ENCODE data around the gene RCC2.

The RCC2 gene

DNA sequence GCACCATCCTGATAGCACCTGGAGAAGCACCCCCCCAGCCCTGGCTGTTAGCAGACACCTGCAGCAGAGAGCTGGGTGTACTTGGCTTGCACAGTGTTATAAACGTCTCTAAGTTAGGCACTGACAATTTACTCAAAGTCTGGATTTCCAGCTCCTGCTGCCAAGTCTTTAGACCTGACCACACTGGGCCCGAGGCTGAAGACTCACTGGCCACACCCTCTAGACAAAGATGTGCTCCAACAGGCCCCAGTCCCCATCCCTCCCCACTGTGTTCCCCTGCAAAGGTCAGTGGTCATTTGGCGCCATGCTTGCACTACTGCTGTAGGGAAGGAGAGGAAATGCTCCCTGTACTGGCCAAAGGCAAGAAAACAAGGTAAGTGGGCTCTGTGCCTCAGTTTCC lies 36.4 kb downstream of the RCC2 start:
- TF ChIP-seq, protein P1, sequence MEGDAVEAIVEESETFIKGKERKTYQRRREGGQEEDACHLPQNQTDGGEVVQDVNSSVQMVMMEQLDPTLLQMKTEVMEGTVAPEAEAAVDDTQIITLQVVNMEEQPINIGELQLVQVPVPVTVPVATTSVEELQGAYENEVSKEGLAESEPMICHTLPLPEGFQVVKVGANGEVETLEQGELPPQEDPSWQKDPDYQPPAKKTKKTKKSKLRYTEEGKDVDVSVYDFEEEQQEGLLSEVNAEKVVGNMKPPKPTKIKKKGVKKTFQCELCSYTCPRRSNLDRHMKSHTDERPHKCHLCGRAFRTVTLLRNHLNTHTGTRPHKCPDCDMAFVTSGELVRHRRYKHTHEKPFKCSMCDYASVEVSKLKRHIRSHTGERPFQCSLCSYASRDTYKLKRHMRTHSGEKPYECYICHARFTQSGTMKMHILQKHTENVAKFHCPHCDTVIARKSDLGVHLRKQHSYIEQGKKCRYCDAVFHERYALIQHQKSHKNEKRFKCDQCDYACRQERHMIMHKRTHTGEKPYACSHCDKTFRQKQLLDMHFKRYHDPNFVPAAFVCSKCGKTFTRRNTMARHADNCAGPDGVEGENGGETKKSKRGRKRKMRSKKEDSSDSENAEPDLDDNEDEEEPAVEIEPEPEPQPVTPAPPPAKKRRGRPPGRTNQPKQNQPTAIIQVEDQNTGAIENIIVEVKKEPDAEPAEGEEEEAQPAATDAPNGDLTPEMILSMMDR (IDR thresholded peaks at IDR 0.05; ENCODE audit: extremely low read depth, missing control alignments), result no peak
- no peak for DNase-seq (ENCODE audit: low spot score)

DNA sequence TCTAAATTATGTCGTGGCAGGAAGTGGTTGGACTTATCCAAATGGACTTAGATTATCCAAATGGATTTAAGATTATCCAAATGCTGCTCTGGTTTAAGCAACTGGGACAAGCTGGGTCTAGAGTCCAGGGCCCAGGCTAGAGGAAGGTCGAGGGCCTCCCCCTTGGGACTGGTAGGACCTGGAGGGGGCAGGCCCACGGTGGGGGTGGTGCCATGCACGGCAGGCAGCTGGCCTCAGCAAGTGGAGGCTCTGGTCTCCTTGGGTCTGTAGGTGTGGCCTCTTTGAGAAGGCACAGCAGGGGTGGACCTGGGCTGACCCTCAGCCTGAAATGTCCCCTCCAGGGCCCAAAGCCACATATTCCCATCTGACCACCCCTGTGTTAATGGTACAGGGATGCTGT lies 37.6 kb downstream of the RCC2 start:
- TF ChIP-seq, protein P1 (IDR thresholded peaks at IDR 0.05; ENCODE audit: extremely low read depth, missing control alignments), result no peak
- no peak for DNase-seq (ENCODE audit: low spot score)

DNA sequence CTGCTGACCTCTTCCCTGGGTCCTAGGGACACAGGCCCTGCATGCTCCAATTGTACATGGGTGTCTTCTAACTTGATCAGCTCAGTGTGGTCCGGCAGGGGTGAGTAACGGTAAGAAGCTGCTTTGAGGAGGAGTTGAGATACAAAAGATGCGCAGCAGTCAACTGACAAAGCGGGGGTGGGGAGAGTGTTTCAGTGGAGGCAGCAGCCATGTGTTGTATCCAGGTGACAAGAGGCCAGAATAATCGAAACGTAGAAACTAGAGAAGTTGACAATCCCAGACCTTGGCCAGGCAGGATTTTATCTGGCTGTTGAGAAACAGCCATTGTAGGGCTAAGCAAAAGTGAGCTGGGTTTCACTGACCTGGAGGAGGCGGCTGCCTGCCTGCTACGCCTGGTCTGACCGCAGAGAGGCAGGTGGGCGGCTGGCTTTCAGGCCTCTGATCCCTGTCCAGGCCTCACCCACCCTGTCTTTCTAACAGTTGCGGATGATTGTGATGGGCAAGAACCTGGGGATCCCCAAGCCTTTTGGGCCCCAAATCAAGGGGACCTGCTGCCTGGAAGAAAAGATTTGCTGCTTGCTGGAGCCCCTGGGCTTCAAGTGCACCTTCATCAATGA lies 38.6 kb downstream of the RCC2 start:
- DNase-seq (ENCODE audit: low spot score), result no peak
- TF ChIP-seq, protein P1 (IDR thresholded peaks at IDR 0.05; ENCODE audit: extremely low read depth, missing control alignments), result no peak

DNA sequence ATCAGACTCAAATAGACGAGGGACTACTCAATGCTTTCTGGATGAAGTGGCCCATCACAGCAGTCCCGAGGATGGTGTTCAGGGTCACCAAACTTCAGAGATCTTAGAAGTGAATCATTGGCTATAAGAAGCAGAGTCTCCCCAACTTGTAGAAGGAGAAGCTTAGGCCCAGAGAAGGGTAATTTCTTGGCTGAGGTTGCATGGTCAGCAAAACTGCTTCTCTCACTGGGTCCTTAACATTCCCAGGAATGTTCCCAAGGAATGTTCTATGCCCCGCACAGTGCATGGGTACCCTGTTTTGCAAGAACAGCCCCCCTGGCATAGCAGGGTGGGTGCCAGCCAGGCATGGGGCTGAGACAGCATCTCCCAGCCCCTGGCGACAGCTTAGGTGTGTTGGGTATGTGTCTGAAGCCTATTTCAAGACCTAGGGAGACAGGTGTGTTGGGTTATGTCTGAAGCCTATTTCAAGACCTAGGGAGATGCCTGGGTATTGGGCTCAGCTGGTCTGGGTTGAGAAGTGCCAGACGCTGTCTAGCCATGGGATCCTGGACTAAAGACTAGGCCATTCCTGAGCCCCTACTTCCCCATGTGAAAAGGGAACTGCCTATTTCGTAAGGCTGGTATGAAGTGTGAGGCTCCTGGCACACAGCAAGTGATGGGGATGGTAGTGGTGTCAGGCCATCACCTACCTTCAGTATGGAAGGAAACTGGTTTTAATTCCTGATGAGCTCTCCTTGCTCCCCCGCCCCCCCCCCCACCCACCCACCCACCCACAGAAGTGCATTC lies 41.4 kb downstream of the RCC2 start:
- TF ChIP-seq, protein P1 (IDR thresholded peaks at IDR 0.05; ENCODE audit: extremely low read depth, missing control alignments), result no peak
- no peak for DNase-seq (ENCODE audit: low spot score)

DNA sequence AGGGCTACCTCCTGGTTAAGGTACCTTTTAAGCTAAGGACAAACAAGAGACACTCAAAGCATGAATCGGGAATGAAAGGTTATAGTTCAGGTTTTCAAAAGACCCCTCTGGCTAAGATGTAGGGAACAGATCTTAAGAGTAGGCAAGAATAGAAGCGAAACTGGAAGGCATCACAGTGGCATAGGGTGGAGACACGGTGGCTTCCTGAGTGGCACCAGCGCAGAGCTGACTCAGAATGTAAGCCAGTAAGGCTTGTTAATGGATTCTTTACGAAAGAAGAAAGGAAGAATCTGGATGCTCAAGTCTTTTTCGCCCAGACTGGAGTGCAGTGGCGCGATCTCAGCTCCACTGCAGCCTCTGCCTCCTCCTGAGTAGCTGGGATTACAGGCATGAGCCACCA lies 46.2 kb downstream of the RCC2 start:
- DNase-seq (ENCODE audit: low spot score), result no peak
- TF ChIP-seq, protein P1 (IDR thresholded peaks at IDR 0.05; ENCODE audit: extremely low read depth, missing control alignments), result no peak

DNA sequence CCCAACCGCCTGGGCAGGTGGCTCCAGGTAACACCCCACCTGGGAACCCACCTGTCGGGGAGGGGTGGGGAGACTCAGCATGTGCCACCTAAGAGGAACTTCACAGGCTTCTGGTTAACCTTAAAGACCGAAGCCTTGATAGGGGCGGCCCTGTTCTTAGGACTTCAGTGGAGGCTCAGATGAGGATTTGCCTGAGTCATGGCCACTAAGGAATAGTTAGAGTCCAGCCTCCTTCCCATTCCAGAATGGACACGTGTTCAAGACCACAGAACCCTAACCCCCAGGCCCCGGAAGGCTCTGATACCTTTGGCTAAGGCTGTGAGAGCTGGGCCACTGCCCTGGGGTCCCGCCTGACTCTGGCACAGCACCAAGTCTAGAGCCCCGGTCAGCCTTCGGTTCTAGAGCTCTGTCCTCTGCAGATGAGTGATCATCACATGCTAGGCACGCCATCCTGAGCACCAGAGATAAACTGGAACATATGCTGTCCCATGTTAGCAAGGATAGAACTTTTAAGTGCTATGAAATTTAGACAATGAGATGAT lies 47.2 kb downstream of the RCC2 start:
- DNase-seq (ENCODE audit: low spot score), result no peak
- TF ChIP-seq, protein P1 (IDR thresholded peaks at IDR 0.05; ENCODE audit: extremely low read depth, missing control alignments), result no peak

DNA sequence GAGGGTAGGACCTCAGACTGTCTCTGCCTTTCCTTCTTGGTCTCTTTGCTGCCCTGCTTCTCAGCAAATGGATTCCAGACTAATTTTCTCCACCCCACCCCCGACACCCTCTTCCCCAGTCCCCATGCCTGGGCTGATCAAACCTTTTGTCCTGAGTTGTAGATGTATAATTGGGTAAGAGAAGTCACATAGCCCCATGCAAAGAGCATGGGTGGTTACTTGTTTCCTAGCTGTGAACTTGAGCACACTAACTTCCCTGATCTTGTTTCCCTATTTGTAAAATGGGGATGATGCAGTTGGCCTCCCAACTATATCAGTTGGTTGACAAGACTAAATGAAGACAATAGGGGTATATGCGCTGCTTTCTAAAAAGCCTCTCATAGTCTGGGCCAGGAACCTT lies 58.3 kb downstream of the RCC2 start:
- TF ChIP-seq, protein P1 (IDR thresholded peaks at IDR 0.05; ENCODE audit: extremely low read depth, missing control alignments), result no peak
- no peak for DNase-seq (ENCODE audit: low spot score)

Data from GM20000 (cell line).